Type B pancreatic cell (in vitro differentiated cells): ENCODE measurements around the gene HAT1. TPM values are rescaled to one million over a fixed set of nuclear protein-coding genes. Genes with fewer than 3 reads are reported as not detected.

Experiments used
- DNase-seq: peaks from one replicate; pipeline ENCODE4 v3.0.0; 2021; ENCODE audit warnings: mixed read lengths; ENCODE audit not compliant: unreplicated experiment; ENCODE audit errors: extremely low spot score
- H3K27ac Mint-ChIP-seq: 2 replicates; pipeline ENCODE4 v1.8.0; 2021; ENCODE audit warnings: mild to moderate bottlenecking, mixed read lengths
- H3K27me3 Mint-ChIP-seq: 2 replicates; pipeline ENCODE4 v1.8.0; 2021; ENCODE audit warnings: mixed read lengths
- H3K36me3 Mint-ChIP-seq: 2 replicates; pipeline ENCODE4 v1.8.0; 2021; ENCODE audit warnings: mixed read lengths
- H3K4me1 Mint-ChIP-seq: one replicate; pipeline ENCODE4 v1.8.0; 2021; ENCODE audit warnings: mixed read lengths; ENCODE audit not compliant: unreplicated experiment
- H3K4me3 Mint-ChIP-seq: 2 replicates; pipeline ENCODE4 v1.8.0; 2021; ENCODE audit warnings: mild to moderate bottlenecking, mixed read lengths
- H3K9me3 Mint-ChIP-seq: 2 replicates; pipeline ENCODE4 v1.8.0; 2021; ENCODE audit warnings: mixed read lengths
- CTCF ChIP-seq: fragments of 200-600 bp; sonication (generic); conservative IDR thresholded peaks from 2 replicates; pipeline ENCODE4 v1.5.0; 2021; ENCODE audit warnings: antibody characterized with exemption, mild to moderate bottlenecking
- total RNA-seq: library from RNA; stranded (reverse); gene quantifications from 2 replicates; pipeline ENCODE4 v1.2.1, GENCODE V29; 2021; ENCODE audit warnings: low replicate concordance

HAT1 gene
- total RNA-seq, 1 donor from 2014 or later = 43.1 TPM

GRCh38 chr2:171939743-171940071, 17.4 kb downstream of the HAT1 start:
- H3K36me3 Mint-ChIP-seq = peaks cover 30% of the 10 kb centered on the region
- H3K27me3 Mint-ChIP-seq = no peaks in the 10 kb centered on the region
- no peak for TF ChIP-seq CTCF
- no peaks in the 10 kb centered on the region for H3K4me1 Mint-ChIP-seq
- H3K9me3 Mint-ChIP-seq = no peaks in the 10 kb centered on the region
- no peak for DNase-seq
- H3K27ac Mint-ChIP-seq = no peak overlapping the region
- H3K4me3 Mint-ChIP-seq = no peak overlapping the region

- peaks cover 30% of the 10 kb centered on the region for H3K36me3 Mint-ChIP-seq
- H3K4me3 Mint-ChIP-seq = no peak overlapping the region
- DNase-seq = no peak
- no peak for TF ChIP-seq CTCF
- no peak overlapping the region for H3K27ac Mint-ChIP-seq
- no peaks in the 10 kb centered on the region for H3K4me1 Mint-ChIP-seq
- H3K9me3 Mint-ChIP-seq = no peaks in the 10 kb centered on the region
- no peaks in the 10 kb centered on the region for H3K27me3 Mint-ChIP-seq
Measured at GRCh38 chr2:171941316-171941699, 19.0 kb downstream of the HAT1 start.

GRCh38 chr2:171943869-171944268, 21.6 kb downstream of the HAT1 start:
- Mint-ChIP-seq H3K36me3 (peaks cover 31% of the 10 kb centered on the region), H3K4me1 (no peaks in the 10 kb centered on the region), H3K9me3 (no peaks in the 10 kb centered on the region), H3K27ac (no peak overlapping the region), H3K27me3 (no peaks in the 10 kb centered on the region), H3K4me3 (no peak overlapping the region)
- no peak for DNase-seq
- TF ChIP-seq CTCF = no peak

- peaks cover 22% of the 10 kb centered on the region for H3K36me3 Mint-ChIP-seq
- H3K9me3 Mint-ChIP-seq = no peaks in the 10 kb centered on the region
- H3K27ac Mint-ChIP-seq = no peak overlapping the region
- DNase-seq = no peak
- TF ChIP-seq CTCF = no peak
- H3K27me3 Mint-ChIP-seq = no peaks in the 10 kb centered on the region
- no peaks in the 10 kb centered on the region for H3K4me1 Mint-ChIP-seq
- H3K4me3 Mint-ChIP-seq = no peak overlapping the region
Measured at GRCh38 chr2:171952276-171952675, 30.0 kb downstream of the HAT1 start.

- H3K9me3 Mint-ChIP-seq = no peaks in the 10 kb centered on the region
- no peak for TF ChIP-seq CTCF
- no peak overlapping the region for H3K4me3 Mint-ChIP-seq
- H3K27ac Mint-ChIP-seq = no peak overlapping the region
- no peaks in the 10 kb centered on the region for H3K4me1 Mint-ChIP-seq
- DNase-seq = no peak
- no peaks in the 10 kb centered on the region for H3K27me3 Mint-ChIP-seq
- peaks cover 24% of the 10 kb centered on the region for H3K36me3 Mint-ChIP-seq
Measured at GRCh38 chr2:171952748-171953147, 30.5 kb downstream of the HAT1 start.

GRCh38 chr2:171956135-171956825, 34.0 kb downstream of the HAT1 start:
- H3K27me3 Mint-ChIP-seq = no peaks in the 10 kb centered on the region
- no peaks in the 10 kb centered on the region for H3K4me1 Mint-ChIP-seq
- no peak for TF ChIP-seq CTCF
- H3K9me3 Mint-ChIP-seq = no peaks in the 10 kb centered on the region
- no peak overlapping the region for H3K27ac Mint-ChIP-seq
- no peak overlapping the region for H3K4me3 Mint-ChIP-seq
- peaks cover 23% of the 10 kb centered on the region for H3K36me3 Mint-ChIP-seq
- DNase-seq = no peak
